Stimulated activated CD4-positive, alpha-beta T cell treated with anti-CD3 and anti-CD28 coated beads, Interleukin-4, amount 100 ng/mL, for 4 hours (primary cell): ENCODE data around the gene GPR6.

Experiments used
- DNase-seq, 2 experiments: peaks; one replicate each; pipeline ENCODE4 v3.0.0-alpha.2; 2020

GPR6 gene

GRCh38 chr6:109978174-109979032 lies at the start of gene GPR6:
Gene GPR6, plus strand, starts transcription at chr6:109978311. Its CDS starts 802 bp downstream, at chr6:109979113.
- DNase-seq, result peak in 1 of 2 experiments; percentile 35

- DNase-seq, result no peak
These were observed 43.8 kb upstream of the GPR6 start for GRCh38 chr6:109934293-109934692.

DNA sequence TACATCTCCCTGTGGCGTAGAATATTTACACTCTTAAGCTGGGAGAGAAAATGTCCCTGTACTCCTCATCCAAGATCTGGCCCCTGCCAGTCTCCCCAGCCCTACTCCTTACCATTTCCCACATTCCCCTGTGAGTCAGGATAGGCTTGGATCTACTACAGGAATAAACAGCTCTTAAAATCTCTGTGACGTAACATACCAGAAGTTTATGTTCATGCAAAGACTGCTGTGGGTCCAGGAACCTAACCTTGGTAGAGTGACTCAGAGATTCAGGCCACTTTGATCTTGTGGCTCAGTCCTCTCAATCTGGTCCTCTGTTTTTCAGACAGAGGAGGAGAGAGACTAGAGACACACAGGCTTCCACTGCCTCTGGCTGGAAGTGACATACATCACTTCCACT lies 38.5 kb upstream of the GPR6 start:
- no peak for DNase-seq

DNA sequence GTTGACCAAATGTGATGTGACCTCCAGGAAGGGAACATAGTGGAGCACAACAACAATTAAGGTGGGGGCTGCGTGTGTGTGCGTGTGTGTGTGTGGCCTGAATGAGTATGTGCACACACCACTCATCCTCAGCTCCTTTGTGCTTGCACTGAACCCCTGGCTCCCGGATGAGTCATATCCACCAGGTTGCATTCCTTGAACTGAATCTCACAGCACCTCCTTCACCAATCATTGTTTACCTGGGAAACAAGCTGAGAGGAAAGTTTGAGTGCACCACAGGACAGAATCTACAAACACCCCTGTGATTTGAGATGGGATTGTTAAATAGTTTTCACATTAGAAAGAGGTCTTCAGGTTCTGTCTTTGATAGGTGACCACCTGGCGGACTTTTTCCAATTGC lies 33.7 kb upstream of the GPR6 start:
- no peak for DNase-seq

- no peak for DNase-seq
These were observed 33.0 kb upstream of the GPR6 start for GRCh38 chr6:109945091-109945490.

DNA sequence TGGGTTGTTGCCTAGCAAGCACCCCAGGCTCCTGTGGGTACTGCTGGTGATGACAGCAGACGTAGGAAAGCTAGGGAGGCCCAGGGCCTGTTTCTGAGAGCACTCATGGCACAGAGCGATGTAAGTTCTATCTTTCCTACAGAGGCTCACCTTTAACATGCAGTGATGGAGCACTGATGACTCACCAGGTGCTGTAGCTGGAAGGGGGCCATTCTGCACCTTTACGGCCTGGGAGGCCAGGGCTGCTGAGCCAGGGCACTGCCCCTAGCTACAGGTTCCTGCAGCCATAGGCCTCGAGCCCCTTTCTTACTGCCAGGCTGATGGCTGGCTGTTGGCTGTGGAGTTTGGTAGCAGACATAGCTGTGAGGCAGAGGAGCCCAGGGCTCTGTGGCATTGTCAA lies 31.1 kb upstream of the GPR6 start:
- no peak for DNase-seq

DNA sequence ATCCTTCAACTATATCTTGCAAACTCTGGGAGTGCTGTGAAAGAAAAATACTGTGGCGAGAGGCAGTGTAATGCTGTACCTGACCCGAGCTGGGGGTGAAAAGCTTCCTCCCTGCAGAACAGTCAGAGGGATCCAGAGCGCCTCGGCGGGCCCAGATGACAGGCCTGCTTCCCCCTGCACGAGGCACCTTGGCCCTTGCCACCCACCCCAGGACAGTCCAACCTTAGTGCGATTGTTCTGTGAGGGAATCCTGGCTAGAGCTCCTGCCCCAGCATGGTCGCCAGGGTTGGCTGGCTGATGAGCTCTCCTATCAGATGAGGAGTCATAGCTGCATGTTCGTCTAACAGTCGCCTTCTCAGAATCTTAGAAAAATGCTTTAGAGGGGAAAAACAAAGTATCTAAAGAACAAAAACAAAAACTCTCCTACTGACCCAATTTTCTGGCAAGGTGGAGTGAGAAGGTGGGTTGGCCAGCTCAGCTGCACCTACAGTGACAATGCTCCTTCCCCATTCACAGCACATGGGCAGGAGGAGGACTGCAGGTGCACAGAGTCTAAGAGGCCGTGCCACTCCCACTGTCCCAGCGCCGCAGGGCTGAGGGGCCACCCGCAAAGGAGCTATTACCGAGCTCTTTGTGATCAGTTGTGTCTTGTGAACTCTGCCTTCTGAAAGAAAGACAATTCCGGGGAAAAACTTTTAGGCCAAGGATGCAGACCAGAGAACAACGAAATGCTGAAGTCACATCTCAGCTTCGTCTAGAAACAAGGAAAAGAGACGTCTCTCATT lies 28.6 kb upstream of the GPR6 start:
- DNase-seq, result no peak

DNA sequence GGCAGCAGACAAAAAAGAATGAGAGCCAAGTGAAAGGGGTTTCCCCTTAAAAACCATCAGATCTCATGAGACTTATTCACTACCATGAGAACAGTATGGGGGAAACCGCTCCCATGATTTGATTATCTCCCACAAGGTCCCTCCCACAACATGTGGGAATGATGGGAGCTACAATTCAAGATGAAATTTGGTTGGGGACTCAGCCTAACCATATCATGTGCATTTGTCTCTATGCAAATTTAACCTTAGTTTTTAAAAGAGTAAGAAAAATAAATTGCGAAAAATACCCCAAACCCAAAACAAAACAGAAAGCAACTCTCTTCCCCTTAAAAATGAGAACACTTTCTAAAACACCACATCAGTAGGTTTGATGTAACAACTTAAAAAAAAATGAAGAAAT lies 22.6 kb upstream of the GPR6 start:
- no peak for DNase-seq

DNA sequence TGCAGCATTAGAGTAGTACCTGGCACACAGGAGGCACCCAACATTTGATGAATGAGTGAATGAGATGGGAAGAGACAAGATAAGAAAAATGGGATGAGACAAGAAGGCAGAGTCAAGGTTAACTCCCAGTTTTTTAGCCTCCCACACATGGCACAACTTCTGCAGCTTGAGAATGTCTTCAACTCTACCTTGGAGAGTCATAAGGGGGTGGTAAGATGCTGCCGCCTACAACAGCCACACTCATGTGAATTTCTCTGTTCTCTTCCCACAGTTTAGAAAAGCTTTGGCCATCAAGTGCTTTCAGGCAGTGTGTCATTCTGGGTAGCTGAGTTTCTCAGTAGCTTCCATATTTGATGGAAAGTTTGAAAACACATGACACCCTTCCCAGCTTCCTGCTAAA lies 19.5 kb upstream of the GPR6 start:
- no peak for DNase-seq

GRCh38 chr6:109961611-109962041 lies 16.5 kb upstream of the GPR6 start:
- no peak for DNase-seq

DNA sequence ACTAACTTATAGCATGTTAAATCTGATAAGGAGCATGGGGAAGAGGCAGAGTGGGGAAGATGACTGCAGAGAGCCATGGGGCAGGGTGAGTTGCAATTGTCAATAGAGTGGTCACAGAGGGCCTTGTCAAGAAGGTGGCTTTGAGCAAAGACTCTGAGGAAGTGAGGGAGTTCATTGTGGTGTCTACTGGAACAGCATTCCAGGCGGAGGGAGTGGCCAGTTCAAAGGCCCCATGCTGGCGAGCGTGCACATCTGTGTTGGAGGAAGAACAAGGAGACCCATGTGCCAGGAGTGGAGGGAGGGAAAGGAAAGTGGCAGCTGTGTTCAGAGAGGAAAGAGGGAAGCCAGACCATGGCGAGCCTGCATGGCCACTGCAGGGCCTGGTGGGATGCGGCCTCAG lies 15.8 kb upstream of the GPR6 start:
- no peak for DNase-seq

DNA sequence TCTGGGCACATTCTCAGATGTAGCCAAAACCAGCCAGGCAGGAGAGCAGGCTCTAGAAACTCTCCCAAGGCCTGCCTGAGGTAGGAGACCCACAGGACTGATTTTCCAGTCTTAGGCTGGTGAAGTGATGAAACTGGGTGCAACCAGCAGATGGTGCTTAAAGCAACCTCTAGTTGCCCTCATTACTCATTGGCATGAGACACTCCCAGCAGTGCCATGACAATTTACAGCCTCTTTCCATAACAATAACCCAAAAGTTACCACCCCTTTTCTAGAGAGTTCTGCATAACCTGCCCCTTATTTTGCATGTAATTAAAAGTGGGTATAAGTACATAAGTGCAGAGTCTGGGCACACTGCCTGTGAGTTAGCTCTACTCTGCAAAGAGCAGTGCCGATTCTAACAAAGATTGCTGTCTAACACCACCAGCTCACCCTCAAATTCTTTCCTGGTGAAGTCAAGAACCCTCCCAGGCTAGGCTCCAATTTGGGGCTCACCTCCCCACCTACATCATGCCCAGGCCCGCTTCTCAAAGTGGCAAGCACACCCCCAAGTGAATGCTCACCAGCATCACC lies 14.4 kb upstream of the GPR6 start:
- DNase-seq, result no peak

DNA sequence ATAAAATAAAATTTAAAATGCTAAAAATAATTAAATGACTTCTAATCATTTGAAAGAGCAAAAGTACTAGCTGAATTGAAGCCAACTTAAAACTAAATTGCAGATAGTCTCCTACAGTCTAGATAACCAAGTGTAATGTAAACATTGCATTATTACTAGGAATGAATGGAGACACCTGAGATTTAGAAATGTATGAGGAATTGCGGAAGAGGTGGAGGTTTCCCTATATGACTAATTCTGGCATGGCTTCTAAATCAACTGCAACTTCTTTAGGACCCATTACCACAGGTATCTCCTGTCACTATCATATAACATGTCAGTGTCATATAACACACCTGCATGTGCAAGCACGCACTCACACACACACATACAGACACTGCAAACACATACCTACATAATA lies 13.2 kb upstream of the GPR6 start:
- no peak for DNase-seq

DNA sequence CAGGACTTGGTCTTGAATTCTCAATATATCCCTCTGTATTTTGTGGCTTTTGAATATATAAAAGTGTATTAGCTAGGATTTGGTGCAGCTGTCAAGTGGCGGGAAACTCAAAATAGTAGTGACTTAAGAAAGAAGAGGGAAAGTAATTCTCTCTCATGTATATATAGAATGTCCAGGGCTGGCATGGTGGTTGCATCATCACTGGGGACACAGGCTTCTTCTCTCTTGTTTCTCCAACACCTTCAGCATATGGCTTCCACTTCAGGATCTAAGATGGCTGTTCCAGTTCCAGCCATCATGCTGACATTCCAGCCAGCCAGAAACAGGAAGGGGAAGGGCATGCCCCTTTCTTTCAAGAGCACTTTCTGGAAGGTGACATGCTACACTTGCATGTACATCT lies 11.8 kb upstream of the GPR6 start:
- DNase-seq, result no peak

DNA sequence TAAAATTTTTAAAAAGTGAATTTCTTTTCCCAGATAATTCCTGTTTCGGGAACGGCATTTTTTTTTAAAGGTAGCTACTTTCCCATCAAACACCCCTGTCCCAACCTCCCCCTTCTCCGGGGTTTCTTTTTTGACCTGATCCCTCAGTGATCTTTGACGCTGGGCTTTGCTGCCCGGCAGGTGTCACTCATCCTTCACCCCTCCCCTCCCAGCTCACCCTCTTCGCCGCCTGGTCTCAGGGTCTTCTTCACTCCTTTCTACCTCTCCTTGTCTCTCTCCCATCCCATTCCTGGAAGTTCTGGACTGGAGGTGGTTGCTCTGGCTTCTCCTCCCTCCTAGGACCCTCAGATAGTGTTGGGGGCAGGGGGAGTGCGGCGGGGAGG lies 329 bp upstream of the GPR6 start:
- DNase-seq, result no peak

- DNase-seq, result no peak
These were observed 1.2 kb downstream of the GPR6 start for GRCh38 chr6:109979033-109979921.

- no peak for DNase-seq
These were observed 6.3 kb downstream of the GPR6 start for GRCh38 chr6:109984410-109984809.

DNA sequence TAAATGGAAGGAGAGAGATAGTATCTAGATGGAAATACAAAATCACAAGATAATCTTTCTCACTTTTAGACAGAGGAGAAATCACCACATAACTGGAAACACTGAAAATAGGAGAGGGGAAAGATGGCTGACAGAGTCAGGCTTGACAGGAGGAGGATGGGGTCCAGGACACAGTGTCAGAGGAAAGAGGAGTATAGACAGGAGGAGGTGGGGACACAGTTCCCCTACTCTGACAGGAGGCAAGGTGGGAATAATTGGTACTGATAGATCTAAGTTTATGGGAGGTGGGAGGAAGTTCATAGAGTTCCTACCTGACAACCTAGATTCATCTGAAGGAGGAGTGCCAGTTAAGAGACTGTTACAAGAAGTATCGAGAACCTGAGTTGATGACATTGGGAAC lies 9.1 kb downstream of the GPR6 start:
- no peak for DNase-seq

DNA sequence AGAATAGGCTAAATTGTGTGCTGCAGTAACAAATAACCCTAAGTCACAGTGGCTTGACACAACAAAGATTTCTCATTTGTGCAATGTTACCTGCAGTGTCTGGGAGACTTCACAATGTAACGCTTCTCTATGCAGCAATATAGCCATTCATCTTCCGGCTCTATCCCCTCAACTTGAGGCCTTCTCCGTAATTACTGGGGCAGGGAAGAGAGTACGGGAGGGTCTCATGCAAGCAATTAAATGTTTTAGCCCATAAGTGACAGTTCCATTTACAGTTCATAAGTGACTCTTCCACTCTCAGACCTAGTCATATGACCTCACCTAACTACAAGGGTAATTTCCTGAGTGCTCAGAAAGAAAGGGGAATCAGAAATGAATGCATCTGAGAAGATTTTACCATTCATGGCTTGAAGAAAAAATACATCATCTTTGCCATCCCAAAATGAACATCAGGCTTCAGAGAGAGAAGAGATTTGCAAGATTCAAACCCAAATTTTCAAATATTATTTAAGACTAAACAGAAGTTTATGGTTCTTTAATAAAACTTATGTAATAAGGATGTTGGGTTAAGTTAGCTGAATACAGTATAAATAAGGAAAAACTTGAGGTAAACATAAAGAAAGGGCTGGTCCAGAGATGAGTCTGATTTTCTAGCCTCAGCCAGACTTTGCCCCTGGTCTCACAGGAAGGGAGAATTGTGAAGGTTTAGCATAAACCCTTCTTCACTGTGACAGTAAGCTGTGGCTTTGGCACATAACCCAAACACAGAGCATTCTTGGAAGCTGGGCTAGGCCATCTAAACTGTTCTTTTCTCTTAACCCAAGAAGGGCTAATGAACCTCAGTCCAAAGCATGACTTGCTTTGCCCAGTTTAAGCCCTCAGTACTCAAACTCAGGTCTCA lies 13.3 kb downstream of the GPR6 start:
- DNase-seq, result no peak

GRCh38 chr6:109998159-109998785 lies 20.2 kb downstream of the GPR6 start:
- DNase-seq, result no peak

- no peak for DNase-seq
These were observed 21.6 kb downstream of the GPR6 start for GRCh38 chr6:109999740-110000139.
